Dedifferentiated amniotic fluid mesenchymal stem cell (primary cell): Measurements from ENCODE around the gene DENND2C.
A peak's percentile ranks its signal among the peaks of the same experiment; 100 is the strongest.

Experiments used
- DNase-seq: peaks from one replicate; pipeline ENCODE4 v3.0.0-alpha.2; 2016; ENCODE audit errors: extremely low spot score

DENND2C gene

DNA sequence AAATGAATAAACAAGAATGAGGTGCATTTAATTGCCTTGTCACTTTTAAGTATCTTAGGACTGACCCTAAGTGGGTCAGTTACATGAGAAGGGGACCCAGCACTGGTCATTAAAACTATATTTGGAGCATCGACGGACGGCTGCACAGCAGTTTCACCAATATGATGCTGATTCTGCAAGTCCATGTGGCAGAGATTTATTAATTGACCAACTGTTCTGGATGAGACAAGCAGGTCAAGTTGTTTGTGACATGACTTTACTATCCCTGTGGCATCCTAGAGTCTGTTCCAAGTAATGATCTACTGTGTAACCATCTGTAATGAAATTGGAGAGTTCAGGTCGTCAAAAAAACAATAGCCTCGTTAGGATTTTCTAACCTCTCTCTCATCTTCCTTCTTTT, 16.0 kb upstream of the DENND2C start:
- DNase-seq, result no peak

DNA sequence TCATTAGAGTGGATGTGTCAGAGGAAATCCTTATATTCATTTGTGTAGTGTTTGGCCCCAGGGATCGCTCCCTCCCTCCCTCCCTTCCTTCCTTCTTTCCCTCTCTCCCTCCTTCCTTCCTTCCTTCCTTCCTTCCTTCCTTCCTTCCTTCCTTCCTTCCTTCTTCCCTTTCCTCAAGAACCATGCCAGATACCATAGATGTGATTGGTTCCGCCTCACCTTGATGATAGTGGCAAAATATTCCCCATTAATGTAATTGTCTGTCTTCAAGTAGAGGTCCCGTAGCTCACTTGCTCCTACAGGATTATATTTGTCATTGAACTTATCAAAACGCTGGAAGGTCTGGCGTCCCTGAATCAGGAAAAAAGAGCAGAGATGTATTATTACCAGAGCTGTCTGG, 7.8 kb upstream of the DENND2C start:
- no peak for DNase-seq

DNA sequence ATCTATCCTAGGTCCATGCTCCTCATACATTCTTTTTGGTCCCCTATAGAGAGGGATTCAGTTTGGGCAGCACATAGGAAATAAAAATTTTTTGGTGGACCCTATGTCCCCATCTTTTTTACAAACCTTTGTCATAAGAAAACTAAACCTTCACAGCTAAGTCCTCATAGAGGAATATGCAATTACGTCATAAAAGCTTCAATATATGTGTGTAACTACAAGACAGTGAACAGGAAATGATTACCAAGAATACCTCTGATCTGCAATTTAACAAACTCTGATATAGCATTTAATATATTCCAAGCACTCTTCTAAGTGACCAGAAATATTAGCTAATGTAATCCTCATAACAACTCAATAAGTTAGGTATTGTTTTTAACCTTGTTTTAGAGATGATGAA, 6.3 kb upstream of the DENND2C start:
- no peak for DNase-seq

DNA sequence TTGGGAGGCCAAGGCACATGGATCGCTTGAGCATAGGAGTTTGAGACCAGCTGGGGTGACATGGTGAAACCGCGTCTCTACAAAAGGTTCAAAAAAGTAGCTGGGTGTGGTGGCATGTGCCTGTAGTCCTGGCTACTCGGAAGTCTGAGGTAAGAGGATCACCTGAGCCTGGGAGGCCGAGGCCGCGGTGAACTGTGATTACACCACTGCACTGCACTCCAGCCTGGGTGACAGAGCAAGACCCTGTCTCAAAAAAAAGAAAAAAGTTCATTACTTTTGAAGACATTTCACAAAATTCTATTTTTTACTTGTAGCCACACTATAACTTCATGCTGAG, 2.1 kb upstream of the DENND2C start:
- DNase-seq, result no peak

DNA sequence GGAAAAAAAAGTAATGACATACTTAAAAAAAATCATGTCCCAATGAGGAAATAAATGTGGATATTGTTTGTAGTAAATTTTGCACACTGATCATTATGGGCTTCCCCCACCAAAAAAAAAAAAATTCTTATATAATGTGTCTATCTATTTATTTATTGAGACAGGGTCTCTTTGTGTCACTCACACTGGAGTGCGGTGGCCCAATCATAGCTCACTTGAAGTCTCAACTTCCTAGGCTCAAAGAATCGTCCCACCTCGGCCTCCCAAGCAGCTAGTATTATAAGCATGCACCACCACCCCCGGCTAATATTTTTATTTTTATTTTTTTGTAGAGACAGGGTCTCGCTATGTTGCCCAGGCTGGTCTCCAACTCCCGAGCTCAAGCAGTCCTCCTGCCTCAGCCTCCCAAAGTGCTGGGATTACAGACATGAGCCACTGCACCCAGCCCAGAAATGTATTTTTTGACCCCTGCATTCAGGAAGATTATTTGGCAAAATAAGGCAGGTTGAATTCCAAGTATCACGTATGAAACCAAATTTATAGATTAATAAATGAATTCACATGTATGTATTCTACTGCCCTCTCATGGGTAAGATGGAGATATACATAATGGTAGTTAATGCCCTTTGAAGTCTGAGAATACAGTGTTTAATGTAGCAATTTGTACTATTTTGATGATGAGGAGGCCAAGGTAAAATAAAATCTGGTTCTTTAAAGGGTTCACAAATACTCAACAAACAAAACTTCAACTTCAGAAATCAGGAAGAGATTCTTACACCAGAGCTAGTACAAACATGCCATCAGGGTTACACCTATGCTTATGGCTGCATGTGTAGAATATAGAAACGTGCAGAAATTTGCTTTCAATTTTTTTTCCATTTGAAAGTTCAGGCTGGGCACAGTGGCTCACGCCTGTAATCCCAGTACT, 1.4 kb upstream of the DENND2C start:
- DNase-seq, result peak; percentile 35

DNA sequence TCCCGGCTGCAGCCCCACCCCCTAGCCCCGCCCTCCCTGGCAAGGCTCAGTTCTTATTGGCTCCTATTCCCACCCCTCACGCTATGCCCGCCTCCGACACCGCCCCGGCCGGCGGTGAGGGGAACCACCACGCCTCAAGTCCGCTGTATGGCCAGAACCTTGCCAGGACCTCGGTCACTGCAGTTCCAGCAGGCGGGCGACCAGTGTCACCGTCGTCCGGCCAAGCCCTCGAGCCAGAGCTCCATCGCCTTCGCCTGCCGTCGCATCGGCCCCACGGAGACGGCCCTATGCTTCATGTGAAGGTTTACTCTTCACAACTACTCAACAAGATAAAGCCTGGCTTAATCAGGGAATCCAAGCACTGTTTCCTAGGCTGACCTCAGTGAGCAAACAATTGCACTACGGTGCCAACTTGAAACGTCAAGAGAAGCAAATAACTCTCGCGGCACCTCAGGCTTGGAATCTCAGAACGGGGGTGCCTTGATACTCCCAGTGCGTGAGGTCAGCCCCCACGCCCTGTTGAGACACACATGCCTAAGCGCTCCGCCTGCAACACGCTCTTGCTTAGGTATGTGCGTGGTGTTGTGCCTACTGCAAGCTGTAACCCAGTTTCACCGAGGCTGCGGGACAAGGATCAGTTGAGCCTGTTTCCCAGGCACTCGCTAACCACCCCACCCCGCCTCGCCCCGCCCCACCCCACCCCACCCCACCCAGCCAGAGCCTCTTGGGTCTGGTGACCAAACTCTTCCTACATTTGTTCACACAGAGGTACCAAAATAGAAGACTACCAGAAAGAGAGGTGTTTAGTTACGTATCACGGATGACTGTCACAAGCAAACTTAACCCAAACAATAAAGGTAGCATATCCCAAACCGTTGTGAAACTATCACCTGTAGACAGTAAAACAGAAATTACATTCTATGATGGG, 498 bp upstream of the DENND2C start:
- peak; percentile 88 for DNase-seq

DNA sequence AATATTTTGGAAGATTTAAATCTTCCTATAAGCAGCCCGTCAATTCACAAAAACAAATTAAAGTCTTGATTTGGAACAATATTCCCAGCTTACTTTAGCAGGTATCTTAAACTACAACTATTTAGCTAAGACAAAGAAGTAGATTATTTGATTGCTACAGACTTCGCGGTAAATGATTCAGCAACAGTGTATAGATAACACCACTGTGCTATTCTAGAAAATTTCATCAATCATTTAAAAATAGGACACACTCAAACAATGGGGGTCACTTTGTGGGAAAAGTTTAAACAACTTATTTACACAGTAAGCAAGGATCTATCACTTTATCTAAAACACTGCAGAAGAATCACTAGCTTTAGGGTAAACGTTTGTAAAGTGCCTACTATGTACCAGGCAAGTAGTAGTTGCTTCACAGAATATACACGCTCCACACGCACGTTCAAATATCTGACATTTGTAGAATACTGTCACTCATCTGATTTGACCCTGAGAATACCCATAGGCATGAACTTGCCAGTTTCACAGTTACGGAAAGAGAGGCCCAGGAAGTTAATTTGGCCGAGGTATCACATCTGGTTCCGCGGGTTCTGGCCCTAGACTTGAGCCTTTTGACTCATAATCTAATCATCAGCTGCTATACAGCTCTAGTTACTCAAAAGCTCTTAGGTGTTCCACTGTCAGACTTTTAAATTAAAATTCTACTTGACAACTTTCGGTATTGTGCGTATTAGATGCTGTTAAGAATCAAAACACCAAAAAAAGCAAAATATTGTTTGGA, 876 bp downstream of the DENND2C start:
- peak; percentile 16 for DNase-seq

DNA sequence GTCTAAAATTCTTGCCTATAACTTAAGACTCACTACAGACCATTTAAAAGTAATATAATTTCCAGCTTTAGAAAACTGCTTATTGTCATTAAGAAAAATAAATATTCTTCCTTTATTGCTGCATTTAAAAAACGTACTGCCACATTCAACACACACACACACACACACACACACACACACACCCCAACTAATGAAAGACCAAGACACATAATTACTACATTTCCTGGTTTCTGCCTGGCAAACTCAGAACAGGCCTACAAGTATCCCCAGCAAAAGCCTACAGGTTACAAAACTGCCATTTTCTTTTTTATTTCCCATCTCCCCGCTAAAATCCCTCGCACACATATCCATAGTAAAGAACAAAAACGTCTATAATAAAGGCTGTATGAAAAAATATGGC, 1.5 kb downstream of the DENND2C start:
- DNase-seq, result no peak

DNA sequence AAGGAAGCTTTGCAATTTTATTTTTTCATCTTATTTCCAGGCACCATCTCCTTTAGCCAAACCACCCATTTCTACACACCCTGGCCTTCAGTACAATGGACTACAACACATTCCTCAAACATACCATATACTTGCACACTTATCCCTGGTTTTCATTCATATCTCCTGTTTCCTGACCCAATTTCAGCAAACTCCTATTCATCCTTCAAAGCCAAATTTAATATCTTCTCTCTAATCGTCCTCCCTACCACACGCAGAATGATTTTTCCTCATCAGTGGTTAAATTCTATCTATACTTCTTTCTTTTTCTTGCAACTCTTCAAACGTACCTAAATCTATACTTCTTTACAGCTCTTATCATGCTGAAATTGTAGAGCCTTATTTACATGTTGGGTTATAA, 2.9 kb downstream of the DENND2C start:
- DNase-seq, result no peak

DNA sequence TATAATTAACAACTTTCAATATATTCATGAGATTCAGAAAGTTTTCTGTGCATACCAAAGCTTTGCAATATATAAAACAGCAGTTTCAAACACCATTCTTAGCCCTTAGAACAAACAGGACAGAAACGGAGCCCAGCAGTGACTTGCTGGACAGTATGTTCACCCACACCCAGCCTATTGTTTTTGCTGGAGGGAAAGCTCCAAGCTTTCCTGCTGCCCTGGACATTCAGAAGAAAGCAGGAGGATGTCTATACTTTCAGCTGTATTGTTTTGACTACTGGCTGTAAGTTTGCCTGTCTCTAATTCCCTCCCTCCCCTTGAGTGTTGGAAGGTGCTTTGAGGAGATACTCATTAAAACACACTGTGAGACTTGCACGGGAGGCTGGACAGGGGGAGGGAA, 9.6 kb downstream of the DENND2C start:
- DNase-seq, result no peak

DNA sequence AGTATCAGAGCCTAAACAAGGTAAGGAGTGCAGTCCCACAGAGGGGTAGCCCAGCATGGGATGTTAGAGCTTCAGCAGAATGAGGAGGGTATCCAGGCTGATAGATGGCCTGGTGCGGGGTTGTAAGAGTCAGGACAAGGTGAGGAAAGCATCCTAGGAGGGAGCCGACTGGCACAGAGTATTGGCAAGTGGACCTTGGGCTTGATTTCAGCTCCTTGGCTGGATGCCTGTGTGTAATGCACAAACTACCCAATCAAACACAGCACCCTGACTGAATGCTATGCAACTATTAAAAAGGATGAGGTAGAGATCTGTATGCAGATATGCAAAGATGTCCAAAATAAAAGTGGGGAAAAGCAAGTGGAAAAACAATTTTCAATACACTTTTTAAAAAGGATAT, 18.0 kb downstream of the DENND2C start:
- DNase-seq, result no peak

DNA sequence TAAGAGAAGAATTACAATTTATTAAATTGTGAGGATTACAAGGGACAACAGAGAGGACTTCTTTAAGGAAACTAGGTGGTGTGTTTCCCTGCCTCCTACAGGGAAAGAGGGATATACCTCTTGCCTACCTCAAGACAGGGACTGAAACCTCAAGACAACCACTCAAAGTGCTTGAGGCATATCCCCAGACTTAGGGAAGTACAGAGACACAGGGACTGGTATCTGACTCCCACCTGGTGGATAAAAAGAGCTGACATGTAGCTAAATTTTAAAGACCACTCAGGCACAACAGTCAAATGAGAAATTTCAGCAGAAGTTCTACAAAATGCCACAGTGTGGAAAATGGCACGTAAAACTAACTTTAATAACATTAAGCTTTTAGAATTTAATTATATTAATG, 21.3 kb downstream of the DENND2C start:
- DNase-seq, result no peak

DNA sequence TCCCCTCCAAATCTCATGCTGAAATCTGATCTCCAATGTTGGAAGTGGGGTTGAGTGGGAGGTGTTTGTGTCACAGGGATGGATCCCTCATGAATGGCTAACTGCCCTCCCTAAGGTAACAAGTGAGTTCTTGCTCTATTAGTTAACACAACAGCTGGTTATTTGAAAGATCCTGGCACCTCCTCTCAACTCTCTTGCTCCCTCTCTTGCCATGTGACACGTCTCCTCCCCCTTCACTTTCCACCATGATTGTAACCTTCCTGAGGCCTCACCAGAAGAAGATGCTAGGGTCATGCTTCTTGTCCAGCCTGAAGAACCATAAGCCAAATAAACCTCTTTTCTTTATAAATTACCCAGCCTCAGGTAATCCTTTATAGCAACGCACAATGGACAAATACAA, 28.5 kb downstream of the DENND2C start:
- no peak for DNase-seq

DNA sequence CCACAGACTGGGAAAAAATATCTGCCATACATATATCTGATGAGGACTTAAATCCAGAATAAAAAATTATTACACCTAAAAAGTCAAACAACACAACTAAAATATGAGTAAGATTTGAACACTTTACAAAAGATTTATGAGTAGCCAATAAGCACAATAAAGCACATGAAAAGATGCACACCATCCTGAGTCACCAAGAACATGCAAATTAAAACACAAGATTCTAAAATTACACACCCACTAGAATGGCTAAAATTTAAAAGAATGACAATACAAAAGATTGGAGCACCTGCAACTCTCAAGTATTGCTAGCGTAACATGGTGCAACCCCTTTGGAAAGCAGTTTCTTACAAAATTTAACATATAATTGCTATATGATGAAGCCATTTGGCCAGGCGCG, 30.9 kb downstream of the DENND2C start:
- DNase-seq, result no peak

DNA sequence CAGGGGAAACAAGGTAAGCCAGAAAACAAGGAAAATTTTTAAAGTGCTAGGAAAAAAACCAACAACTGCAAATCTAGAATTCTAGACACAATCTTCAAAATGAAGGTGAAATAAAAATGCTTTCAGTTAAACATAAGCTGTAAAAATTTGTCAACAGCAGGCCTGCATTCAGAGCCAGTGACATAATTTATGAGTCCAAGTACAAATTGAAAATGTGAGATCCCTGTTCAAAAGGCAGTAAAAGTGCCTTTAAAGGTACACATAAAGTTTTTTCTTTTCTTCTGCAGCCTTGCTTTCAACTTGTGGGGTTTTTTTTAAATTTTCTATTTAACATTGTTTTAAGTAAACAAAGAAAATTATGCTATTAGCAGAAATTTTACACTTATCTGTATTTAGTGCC, 37.4 kb downstream of the DENND2C start:
- DNase-seq, result no peak

DNA sequence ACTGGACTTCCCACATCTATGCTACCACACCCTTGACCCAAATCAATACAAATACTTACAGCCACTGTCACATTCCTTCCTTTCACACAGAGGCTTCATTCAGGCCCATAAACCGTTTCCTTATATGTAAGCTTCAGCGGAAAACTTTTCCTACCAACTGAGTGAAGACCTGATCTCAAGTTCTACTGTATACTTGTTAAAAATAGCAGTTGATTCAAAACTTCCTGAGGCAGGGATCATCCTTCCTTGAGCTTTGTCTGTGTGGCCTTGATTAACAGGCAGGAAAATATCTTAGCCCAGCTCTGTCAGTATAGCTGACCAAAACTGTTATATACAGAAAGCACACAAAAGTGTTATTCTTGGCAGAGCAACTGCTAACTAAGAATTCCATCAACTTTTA, 42.7 kb downstream of the DENND2C start:
- no peak for DNase-seq

DNA sequence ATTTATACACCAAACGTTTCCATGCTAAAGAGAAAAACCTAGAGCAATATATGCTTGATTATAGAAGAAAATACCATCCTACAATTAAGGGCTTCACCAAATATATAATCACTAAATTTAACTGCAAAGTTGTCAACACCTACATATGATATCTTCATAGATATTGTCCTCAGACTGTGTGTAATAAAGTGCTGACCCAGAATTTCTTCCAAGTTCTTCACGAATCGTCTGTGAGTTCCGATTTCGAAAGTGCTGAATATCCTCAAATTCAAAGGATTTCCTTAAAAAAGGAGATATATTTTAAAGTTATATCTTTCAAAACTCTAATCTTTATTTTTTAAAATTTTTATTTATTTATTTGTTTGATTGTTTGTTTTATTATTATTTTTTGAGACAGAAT, 46.5 kb downstream of the DENND2C start:
- no peak for DNase-seq

DNA sequence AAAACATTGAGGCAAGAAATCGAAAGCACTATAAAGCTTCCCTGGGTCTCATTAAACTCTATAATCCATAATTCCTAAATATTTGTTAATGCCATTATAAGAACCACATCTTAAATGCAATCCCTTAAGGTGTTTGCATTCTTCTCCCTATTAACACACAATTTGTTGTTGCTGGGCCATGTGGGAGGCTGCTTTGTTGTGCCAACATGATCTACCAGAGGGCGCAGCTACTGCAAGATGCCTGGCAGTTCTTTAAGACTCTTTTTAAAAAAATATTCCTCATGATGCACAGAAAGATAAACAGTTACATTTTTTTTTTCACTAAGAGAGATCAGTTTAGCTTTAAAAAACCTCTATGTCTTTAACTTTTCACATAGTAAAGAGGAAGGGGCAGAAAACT, 49.4 kb downstream of the DENND2C start:
- DNase-seq, result no peak

DNA sequence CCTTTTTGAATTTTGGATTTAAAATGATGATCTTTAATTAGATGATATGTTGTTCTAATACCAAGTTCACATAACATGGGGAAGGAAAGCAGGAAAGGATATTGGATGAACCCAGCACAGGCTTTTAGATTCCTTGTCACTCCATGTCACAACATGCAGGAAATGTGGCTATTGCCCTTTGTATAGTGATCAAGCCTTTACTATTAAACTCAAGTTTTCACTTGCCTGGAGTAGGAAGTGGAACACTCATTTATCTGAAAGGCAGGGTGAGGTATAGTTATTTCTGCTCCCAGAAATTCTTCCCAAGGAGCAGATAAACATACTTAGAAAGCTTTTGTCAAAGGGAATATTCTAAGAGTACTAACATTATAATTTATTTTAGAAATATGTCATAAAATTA, 51.2 kb downstream of the DENND2C start:
- no peak for DNase-seq

DNA sequence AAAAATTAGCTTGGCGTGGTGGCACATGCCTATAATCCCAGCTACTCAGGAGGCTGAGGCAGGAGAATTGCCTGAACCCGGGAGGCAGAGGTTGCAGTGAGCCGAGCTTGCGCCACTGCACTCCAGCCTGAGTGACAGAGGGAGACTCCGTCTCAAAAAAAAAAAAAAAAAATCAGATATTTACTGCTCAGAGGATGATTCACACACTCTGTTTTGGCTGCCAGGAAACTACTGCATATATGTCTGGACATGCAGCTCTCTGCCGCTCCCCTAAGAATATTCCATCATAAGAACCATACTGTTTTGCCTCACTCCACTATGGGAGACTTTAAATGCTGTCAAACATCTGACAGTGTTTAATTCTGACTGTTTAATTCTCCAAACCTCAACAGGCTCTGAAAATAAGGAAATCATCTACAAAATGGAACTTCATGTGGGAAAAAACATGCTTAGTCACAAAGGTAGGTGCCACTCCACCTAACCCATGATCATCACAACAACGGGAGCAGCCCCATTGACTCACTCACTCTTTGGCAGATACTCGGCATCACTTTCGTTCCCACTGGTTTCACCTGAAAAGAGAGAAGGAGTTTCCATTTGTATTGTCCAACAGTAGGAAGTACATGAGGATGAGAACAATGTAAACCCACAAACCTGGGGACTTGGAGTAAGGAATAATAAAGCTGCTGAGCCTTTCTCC, 59.2 kb downstream of the DENND2C start:
- no peak for DNase-seq

DNA sequence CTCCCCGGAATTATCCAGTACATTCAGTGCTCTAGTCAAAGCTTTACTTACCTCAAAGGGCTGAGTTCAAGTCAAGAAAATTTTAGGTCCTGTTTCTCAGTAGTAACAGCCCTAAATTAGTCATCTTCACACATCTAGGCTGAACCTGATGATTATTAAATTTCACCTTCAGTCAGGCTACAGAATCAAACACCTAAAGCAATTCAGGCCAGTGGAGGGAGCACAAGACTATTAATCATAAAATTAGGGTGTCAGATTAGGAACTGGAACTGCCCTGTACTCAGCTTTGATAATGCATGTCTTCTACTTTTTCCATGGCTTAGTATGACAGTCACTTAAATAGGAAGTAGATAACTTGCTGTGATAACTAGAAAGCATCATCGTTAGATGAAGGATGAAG, 60.0 kb downstream of the DENND2C start:
- no peak for DNase-seq

DNA sequence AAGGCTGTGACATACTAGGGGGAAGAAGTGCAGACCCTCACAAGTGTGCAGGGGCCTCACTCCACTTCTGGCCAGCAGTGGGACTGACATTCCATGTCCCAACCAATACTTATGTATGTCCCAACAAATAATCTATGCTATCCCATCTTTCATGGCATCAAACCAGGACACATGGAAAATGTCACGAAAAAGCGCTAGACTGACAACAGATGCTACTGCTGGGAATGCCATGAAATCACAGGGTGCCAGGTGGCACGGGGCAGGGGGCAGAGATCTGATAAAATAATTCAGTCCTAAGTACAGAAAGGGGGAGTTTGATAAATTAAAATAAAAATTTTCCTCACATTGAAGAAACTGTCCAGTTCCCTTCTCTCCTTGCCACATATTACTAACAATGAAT, 60.8 kb downstream of the DENND2C start:
- DNase-seq, result no peak
